Activated T-helper 17 cell treated with anti-CD3 and anti-CD28 coated beads, Interleukin-2, amount 50 U/mL, for 72 hours (primary cell): Measurements from ENCODE around the gene RWDD3. TPM values are rescaled to one million over a fixed set of nuclear protein-coding genes. Genes with fewer than 3 reads are reported as not detected.

ENCODE experiments used
- ATAC-seq: fragments of 150-1000 bp; cut with Tn5 transposase; replicated peaks from 2 replicates; pipeline ENCODE4 v1.10.0; 2021; ENCODE audit warnings: mild to moderate bottlenecking, moderate library complexity
- H3K27ac Mint-ChIP-seq: one replicate; pipeline ENCODE4 v1.8.0; 2022; ENCODE audit warnings: mixed read lengths
- H3K27me3 Mint-ChIP-seq: one replicate; pipeline ENCODE4 v1.8.0; 2022; ENCODE audit warnings: mixed read lengths
- H3K36me3 Mint-ChIP-seq: one replicate; pipeline ENCODE4 v1.8.0; 2022; ENCODE audit warnings: low read depth, mild to moderate bottlenecking, mixed read lengths
- H3K4me1 Mint-ChIP-seq: one replicate; pipeline ENCODE4 v1.8.0; 2022; ENCODE audit warnings: mixed read lengths
- H3K4me3 Mint-ChIP-seq: one replicate; pipeline ENCODE4 v1.8.0; 2022; ENCODE audit warnings: mild to moderate bottlenecking, mixed read lengths
- H3K9me3 Mint-ChIP-seq: one replicate; pipeline ENCODE4 v1.8.0; 2022; ENCODE audit warnings: mixed read lengths
- total RNA-seq, 2 donors: library from RNA; stranded (reverse); gene quantifications; one replicate each; pipeline ENCODE4 v1.2.3, GENCODE V29; 2022

The RWDD3 gene
- total RNA-seq, 2 donors from 2014 or later = 10.0 to 12.7 TPM

DNA sequence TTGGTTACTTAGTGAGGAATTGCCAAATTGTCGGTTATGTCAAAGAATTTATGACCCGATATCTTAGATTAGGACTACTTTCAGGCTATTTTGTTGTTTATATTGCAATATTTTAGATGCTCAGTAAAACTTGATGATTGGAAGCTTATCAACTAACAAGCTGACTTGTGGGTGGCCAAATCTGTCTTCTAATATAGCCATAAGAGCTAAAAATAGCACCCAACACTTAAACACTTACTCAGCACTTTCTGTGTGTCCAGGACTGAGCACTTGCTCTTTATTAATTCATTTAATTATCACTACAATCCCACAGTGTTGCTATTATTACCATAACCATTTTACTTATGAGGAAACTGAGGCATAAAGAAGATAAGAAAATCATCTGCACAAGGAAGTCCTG is 50.4 kb downstream of the RWDD3 start:
- Mint-ChIP-seq H3K27me3 (peaks cover 7% of the 10 kb centered on the region), H3K4me3 (no peak overlapping the region), H3K9me3 (no peaks in the 10 kb centered on the region), H3K4me1 (no peaks in the 10 kb centered on the region), H3K36me3 (no peaks in the 10 kb centered on the region), H3K27ac (no peak overlapping the region)
- no peak for ATAC-seq

DNA sequence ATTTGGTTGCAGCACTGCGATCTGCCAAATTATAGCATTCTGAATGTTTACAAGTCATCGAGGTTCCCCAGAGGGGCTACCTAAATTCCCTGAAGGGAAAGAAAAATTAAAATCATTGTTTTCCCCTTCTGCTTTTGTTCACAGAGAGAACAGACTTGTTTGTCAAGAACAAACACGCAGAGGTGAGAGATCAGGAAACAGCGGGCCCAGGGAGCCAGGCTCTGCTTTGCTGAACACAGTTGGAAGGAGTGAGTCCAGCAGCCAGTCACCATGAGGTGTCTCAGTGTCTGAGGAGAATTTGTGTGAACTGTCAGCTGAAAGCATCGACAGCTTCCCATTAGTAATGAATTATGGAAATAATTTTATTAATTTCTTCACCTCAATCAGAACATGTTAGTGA is 52.5 kb downstream of the RWDD3 start:
- H3K4me1 Mint-ChIP-seq = no peaks in the 10 kb centered on the region
- no peak for ATAC-seq
- no peak overlapping the region for H3K27ac Mint-ChIP-seq
- no peaks in the 10 kb centered on the region for H3K27me3 Mint-ChIP-seq
- no peaks in the 10 kb centered on the region for H3K9me3 Mint-ChIP-seq
- H3K36me3 Mint-ChIP-seq = no peaks in the 10 kb centered on the region
- no peak overlapping the region for H3K4me3 Mint-ChIP-seq

DNA sequence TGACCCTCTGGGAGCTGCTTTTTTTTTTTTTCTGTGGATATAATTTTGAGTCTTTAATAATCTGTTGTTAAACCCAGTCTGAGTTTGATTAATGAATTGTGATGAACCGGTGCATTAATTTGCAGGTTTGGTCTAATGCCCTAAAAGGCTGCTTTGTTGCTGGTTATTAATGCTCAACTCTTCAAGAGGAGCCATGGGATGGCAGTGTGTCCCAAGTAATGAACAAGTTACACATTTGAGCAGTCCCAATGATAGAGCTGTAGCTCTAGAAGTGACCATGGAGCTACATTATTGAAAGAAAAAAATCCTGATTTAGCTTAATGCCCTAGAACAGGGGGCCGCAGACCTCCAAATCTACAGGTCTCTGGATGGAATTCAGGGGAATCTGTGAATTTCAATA is 53.1 kb downstream of the RWDD3 start:
- no peak overlapping the region for H3K4me3 Mint-ChIP-seq
- no peaks in the 10 kb centered on the region for H3K36me3 Mint-ChIP-seq
- H3K27me3 Mint-ChIP-seq = no peaks in the 10 kb centered on the region
- H3K9me3 Mint-ChIP-seq = no peaks in the 10 kb centered on the region
- no peak overlapping the region for H3K27ac Mint-ChIP-seq
- no peaks in the 10 kb centered on the region for H3K4me1 Mint-ChIP-seq
- ATAC-seq = no peak

DNA sequence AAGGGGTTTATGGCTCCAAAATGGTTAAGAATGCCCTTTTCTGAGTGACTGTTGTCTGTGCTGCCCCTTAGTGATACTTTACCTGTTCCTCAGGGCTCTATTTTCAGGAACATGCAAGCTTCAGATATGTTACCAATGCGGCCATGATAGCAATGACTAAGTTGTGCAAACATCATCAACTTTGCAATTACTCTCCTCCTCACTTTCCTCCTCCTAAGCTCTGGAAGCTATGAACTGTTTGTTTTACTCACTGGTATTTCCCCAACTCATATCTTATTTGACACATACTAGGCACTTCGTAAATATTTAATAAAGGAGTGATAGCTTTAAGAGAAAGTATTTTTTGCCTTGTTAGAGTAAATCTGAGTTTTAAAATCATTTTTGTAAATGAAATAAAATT is 53.8 kb downstream of the RWDD3 start:
- Mint-ChIP-seq H3K9me3 (no peaks in the 10 kb centered on the region), H3K4me1 (no peaks in the 10 kb centered on the region), H3K36me3 (no peaks in the 10 kb centered on the region), H3K27ac (no peak overlapping the region), H3K4me3 (no peak overlapping the region), H3K27me3 (no peaks in the 10 kb centered on the region)
- ATAC-seq = no peak

Other genes starting within 250 kb of the RWDD3 start
- gene ALG14, start 161.3 kb upstream of the RWDD3 start, total RNA-seq = 1 to 10 TPM; 6.2 to 7.8 TPM
- gene TLCD4, start 116.9 kb upstream of the RWDD3 start, total RNA-seq = under 1 TPM; 0.04 to 0.48 TPM